Lower leg skin (tissue), 4 donors: Measurements from ENCODE around the gene PRKAR1B. TPM values are rescaled to one million over a fixed set of nuclear protein-coding genes. Genes with fewer than 3 reads are reported as not detected.

ENCODE experiments used
- DNase-seq, 2 donors: peaks; one replicate each; pipeline ENCODE4 v3.0.0-alpha.2; 2019; ENCODE audit warnings: low spot score in 2 of 2
- H3K4me3 ChIP-seq: fragments of 200-600 bp; sonication (generic); 2 replicates; pipeline ENCODE4 v1.5.1; 2017; ENCODE audit warnings: mild to moderate bottlenecking, low read depth; ENCODE audit not compliant: poor library complexity, severe bottlenecking
- POLR2A ChIP-seq, 2 donors: fragments of 450-650 bp; IDR thresholded peaks; one replicate each; pipeline ENCODE4 v1.6.1; 2016 to 2017; ENCODE audit warnings: antibody characterized with exemption in 2 of 2, mild to moderate bottlenecking in 1 of 2, moderate library complexity in 1 of 2
- WGBS, 2 donors: methylation state at CpG; one replicate each; pipeline ENCODE4 v1.1.5; 2018; 5-methylcytosine and 5-hydroxymethylcytosine counted together
- intact Hi-C: fragments of 100-400 bp; cut with DNase I; formaldehyde crosslinking; loops from one replicate; pipeline ENCODE4 v1.15.0; 2023; ENCODE audit warnings: low total_unique reads
- total RNA-seq, 4 donors: library from RNA; depleted of rRNA; stranded (reverse); fragments of >200 nt; gene quantifications; one replicate each; pipeline ENCODE4 v1.1.0, GENCODE V29; 2016
- TF ChIP-seq, protein P1 (sequence below), 3 donors: fragments of 450-650 bp; IDR thresholded peaks; one replicate each; pipeline ENCODE4 v1.5.1; 2016; ENCODE audit warnings: antibody characterized with exemption in 3 of 3, mild to moderate bottlenecking in 3 of 3, moderate library complexity in 2 of 3

Gene PRKAR1B
- total RNA-seq, 4 donors from 2014 or later, result 7.8 to 16.9 (median 15.0) TPM

DNA sequence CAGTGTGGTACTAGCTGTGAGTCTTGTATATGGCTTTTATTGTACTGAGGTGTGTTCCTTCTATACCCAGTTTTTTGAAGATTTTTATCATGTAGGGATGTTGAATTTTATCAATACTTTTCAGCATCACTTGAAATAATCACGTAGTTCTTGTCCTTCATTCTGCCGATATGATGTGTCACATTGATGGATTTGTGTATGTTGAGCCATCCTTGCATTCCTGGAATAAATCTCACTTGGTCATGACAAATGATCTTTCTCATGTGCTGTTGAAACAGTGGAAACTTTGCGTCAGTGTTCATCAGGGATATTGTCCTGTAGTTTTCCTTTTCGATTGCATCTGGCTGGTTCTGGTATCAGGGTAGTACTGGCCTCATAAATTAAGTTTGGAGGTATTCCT lies 7.1 kb upstream of the PRKAR1B start:
- no peak for DNase-seq
- intact Hi-C loops, result no loop called here
- no peak overlapping the region for H3K4me3 ChIP-seq
- TF ChIP-seq, protein P1, sequence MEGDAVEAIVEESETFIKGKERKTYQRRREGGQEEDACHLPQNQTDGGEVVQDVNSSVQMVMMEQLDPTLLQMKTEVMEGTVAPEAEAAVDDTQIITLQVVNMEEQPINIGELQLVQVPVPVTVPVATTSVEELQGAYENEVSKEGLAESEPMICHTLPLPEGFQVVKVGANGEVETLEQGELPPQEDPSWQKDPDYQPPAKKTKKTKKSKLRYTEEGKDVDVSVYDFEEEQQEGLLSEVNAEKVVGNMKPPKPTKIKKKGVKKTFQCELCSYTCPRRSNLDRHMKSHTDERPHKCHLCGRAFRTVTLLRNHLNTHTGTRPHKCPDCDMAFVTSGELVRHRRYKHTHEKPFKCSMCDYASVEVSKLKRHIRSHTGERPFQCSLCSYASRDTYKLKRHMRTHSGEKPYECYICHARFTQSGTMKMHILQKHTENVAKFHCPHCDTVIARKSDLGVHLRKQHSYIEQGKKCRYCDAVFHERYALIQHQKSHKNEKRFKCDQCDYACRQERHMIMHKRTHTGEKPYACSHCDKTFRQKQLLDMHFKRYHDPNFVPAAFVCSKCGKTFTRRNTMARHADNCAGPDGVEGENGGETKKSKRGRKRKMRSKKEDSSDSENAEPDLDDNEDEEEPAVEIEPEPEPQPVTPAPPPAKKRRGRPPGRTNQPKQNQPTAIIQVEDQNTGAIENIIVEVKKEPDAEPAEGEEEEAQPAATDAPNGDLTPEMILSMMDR (IDR thresholded peaks at IDR 0.05), result no peak
- TF ChIP-seq POLR2A (IDR thresholded peaks at IDR 0.05), result no peak
- 96 to 97% methylated on average over 4 of the region's 4 CpGs for WGBS, 2 donors

DNA sequence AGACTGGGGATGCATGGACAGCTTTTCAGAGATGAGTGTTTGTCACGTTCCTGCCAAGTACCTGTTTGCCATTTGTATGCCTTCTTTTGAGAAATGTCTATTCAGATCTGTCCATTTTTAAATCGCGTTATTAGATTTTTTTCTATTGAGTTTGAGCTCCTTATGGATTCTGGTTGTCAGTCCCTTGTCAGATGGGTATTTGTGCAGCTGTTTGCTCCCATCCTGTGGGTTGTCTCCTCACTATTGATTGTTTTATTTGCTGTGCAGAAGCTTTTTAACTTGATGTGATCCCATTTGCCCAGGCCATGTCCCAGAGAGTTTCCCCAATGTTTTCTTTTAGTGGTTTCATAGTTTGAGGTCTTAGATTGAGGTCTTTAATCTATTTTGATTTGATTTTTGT lies 5.5 kb upstream of the PRKAR1B start:
- intact Hi-C loops, result no loop called here
- TF ChIP-seq, protein P1 (IDR thresholded peaks at IDR 0.05), result no peak
- no peak for TF ChIP-seq POLR2A (IDR thresholded peaks at IDR 0.05)
- WGBS, 2 donors, result 88 to 92% methylated on average over 3 of the region's 3 CpGs
- DNase-seq, result no peak
- no peak overlapping the region for H3K4me3 ChIP-seq

DNA sequence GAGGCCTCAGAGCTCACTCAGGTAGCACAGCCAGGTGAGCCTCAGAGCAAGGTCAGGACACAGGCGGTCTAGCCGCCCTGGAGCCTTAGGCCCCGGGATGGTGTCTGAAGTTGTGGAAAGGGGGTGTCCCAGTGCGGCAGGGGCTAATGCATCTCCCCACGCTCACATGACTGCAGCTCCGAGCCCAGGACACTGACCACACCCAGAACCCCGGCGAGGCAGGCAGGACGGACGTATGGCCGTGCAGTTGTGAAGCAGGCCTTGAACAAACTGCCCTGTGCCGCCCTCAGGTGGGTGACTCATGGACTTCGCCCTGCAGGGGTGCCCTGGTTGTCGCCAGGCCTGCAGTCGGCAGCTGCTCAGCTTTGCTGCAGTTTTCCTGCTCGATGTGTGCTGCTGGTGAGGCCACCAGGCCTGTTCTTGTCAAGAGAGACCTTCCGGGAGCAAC lies 5.0 kb upstream of the PRKAR1B start:
- TF ChIP-seq POLR2A (IDR thresholded peaks at IDR 0.05), result no peak
- TF ChIP-seq, protein P1 (IDR thresholded peaks at IDR 0.05), result no peak
- no peak overlapping the region for H3K4me3 ChIP-seq
- WGBS, 2 donors, result 48 to 76% methylated on average over 6 to 15 of the region's 17 CpGs
- no peak for DNase-seq
- intact Hi-C loops, result no loop called here

DNA sequence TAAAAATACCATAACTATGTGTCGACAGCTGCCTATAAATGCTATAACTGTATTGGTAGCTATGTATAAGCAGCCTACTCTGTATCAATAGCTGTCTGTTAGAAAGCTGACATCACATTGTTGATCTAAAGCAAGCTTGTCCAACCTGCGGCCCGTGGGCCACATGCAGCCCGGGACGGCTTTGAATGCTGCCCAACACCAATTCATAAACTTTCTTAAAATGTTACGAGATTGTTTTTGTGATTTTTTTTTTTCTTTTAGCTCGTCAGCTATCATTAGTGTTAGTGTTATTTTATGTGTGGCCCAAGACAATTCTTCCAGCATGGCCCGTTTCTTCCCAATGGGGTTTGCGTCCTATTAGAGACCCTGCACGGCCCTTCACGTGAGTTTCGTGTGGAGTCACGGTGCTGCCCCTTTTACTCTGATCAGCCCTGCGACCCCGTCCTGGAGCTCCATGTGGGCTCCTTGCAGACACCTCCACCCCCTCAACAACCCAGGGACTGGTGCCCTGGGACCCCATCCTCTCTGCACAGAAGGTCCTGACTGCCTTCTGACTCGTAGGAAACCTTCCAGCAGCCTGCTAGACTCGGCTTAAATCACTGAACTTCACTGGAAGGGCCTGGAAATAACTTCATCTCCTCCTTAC lies 4.5 kb upstream of the PRKAR1B start:
- intact Hi-C loops, result no loop called here
- H3K4me3 ChIP-seq, result no peak overlapping the region
- DNase-seq, result no peak
- 93% methylated on average over 17 of the region's 17 CpGs for WGBS, 2 donors
- TF ChIP-seq, protein P1 (IDR thresholded peaks at IDR 0.05), result no peak
- TF ChIP-seq POLR2A (IDR thresholded peaks at IDR 0.05), result no peak

GRCh38 chr7:730501-731439 lies 3.7 kb upstream of the PRKAR1B start:
- H3K4me3 ChIP-seq, result no peak overlapping the region
- intact Hi-C loops, result no loop called here
- TF ChIP-seq, protein P1 (IDR thresholded peaks at IDR 0.05), result no peak
- TF ChIP-seq POLR2A (IDR thresholded peaks at IDR 0.05), result no peak
- no peak for DNase-seq
- WGBS, 2 donors, result 81 to 83% methylated on average over 22 to 23 of the region's 23 CpGs
